WTC11 (cell line): ENCODE data around the gene STAT3. TPM values are rescaled to one million over a fixed set of nuclear protein-coding genes. Genes with fewer than 3 reads are reported as not detected.
"Not testable (repeated sequence)": the region's sequence is repeated elsewhere in the genome, so short reads cannot be mapped to it uniquely, and the experiment has no call there.

Source experiments
- ATAC-seq: fragments of 200-7000 bp; cut with Tn5 transposase; 2 replicates; pipeline ENCODE4 v1.10.0; 2021; ENCODE audit warnings: mild to moderate bottlenecking, moderate library complexity
- CTCF ChIA-PET: fragments of 300-600 bp; sonication (Branson Sonifier 250); formaldehyde crosslinking; loops from one replicate; lab custom pipeline; 2021; ENCODE audit warnings: antibody characterized with exemption; lab: Charles Lee
- POLR2A ChIA-PET: fragments of 350-600 bp; sonication (Branson Sonifier 250); formaldehyde crosslinking; loops from one replicate; lab custom pipeline; 2021; ENCODE audit warnings: antibody characterized with exemption; lab: Charles Lee
- DNase-seq: peaks from one replicate; pipeline ENCODE4 v3.0.0; 2021; ENCODE audit warnings: low spot score
- H3K27ac Mint-ChIP-seq: 2 replicates; pipeline ENCODE4 v1.8.0; 2021; ENCODE audit warnings: mixed read lengths
- H3K27me3 Mint-ChIP-seq: 2 replicates; pipeline ENCODE4 v1.8.0; 2021; ENCODE audit warnings: low read depth, mild to moderate bottlenecking, moderate library complexity, mixed read lengths
- H3K36me3 Mint-ChIP-seq: 2 replicates; pipeline ENCODE4 v1.8.0; 2021; ENCODE audit warnings: mixed read lengths
- H3K4me1 Mint-ChIP-seq: 2 replicates; pipeline ENCODE4 v1.8.0; 2022; ENCODE audit warnings: mixed read lengths
- H3K4me3 Mint-ChIP-seq: 2 replicates; pipeline ENCODE4 v1.8.0; 2021; ENCODE audit warnings: mild to moderate bottlenecking, moderate library complexity, mixed read lengths
- H3K9me3 Mint-ChIP-seq: 2 replicates; pipeline ENCODE4 v1.8.0; 2021; ENCODE audit warnings: mixed read lengths
- JAZF1 ChIP-seq: fragments of 250-450 bp; sonication (Bioruptor Pico); IDR thresholded peaks from 2 replicates; pipeline ENCODE4 v1.9.0; 2021; ENCODE audit warnings: moderate library complexity, mild to moderate bottlenecking, inconsistent platforms
- SOX15 ChIP-seq: fragments of 250-450 bp; sonication (Bioruptor Pico); IDR thresholded peaks from 2 replicates; pipeline ENCODE4 v1.9.0; 2021; ENCODE audit warnings: mild to moderate bottlenecking
- ZMAT4 ChIP-seq: fragments of 250-450 bp; sonication (Bioruptor Pico); IDR thresholded peaks from 2 replicates; pipeline ENCODE4 v1.9.0; 2021; ENCODE audit warnings: mild to moderate bottlenecking
- total RNA-seq: library from RNA; stranded (reverse); gene quantifications from 3 replicates; pipeline ENCODE4 v1.2.3, GENCODE V29; 2021
- TF ChIP-seq, protein P1 (sequence below): sonication (generic); formaldehyde crosslinking; IDR thresholded peaks from 2 replicates; pipeline ENCODE4 v1.8.1; 2023; ENCODE audit warnings: mild to moderate bottlenecking, missing genetic modification reagents, moderate library complexity
- TF ChIP-seq, protein P2 (sequence below): sonication (generic); formaldehyde crosslinking; conservative IDR thresholded peaks from 2 replicates; pipeline ENCODE4 v1.8.1; 2022; ENCODE audit warnings: mild to moderate bottlenecking, missing genetic modification reagents
- TF ChIP-seq, protein P3 (sequence below): sonication (generic); formaldehyde crosslinking; IDR thresholded peaks from 2 replicates; pipeline ENCODE4 v1.8.1; 2022; ENCODE audit warnings: mild to moderate bottlenecking, moderate library complexity, missing genetic modification reagents
- TF ChIP-seq, protein P4 (sequence below): fragments of 250-450 bp; sonication (Bioruptor Pico); conservative IDR thresholded peaks from 2 replicates; pipeline ENCODE4 v1.9.0; 2021; ENCODE audit warnings: mild to moderate bottlenecking
- TF ChIP-seq, protein P5 (sequence below): sonication (generic); formaldehyde crosslinking; IDR thresholded peaks from 2 replicates; pipeline ENCODE4 v1.8.1; 2022; ENCODE audit warnings: missing genetic modification reagents, borderline replicate concordance

Gene STAT3
- total RNA-seq, 1 experiment from 2014 or later, result 98.0 TPM

- TF ChIP-seq, protein P1, sequence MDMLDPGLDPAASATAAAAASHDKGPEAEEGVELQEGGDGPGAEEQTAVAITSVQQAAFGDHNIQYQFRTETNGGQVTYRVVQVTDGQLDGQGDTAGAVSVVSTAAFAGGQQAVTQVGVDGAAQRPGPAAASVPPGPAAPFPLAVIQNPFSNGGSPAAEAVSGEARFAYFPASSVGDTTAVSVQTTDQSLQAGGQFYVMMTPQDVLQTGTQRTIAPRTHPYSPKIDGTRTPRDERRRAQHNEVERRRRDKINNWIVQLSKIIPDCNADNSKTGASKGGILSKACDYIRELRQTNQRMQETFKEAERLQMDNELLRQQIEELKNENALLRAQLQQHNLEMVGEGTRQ (CRISPR knock-in tag), result no peak
- TF ChIP-seq, protein P2, sequence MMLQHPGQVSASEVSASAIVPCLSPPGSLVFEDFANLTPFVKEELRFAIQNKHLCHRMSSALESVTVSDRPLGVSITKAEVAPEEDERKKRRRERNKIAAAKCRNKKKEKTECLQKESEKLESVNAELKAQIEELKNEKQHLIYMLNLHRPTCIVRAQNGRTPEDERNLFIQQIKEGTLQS (CRISPR knock-in tag), result no peak
- TF ChIP-seq ZMAT4 (CRISPR knock-in tag) (no peak), SOX15 (CRISPR knock-in tag) (no peak), JAZF1 (CRISPR knock-in tag) (no peak)
- TF ChIP-seq, protein P3, sequence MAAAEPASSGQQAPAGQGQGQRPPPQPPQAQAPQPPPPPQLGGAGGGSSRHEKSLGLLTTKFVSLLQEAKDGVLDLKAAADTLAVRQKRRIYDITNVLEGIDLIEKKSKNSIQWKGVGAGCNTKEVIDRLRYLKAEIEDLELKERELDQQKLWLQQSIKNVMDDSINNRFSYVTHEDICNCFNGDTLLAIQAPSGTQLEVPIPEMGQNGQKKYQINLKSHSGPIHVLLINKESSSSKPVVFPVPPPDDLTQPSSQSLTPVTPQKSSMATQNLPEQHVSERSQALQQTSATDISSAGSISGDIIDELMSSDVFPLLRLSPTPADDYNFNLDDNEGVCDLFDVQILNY (CRISPR knock-in tag), result no peak
- TF ChIP-seq, protein P4, sequence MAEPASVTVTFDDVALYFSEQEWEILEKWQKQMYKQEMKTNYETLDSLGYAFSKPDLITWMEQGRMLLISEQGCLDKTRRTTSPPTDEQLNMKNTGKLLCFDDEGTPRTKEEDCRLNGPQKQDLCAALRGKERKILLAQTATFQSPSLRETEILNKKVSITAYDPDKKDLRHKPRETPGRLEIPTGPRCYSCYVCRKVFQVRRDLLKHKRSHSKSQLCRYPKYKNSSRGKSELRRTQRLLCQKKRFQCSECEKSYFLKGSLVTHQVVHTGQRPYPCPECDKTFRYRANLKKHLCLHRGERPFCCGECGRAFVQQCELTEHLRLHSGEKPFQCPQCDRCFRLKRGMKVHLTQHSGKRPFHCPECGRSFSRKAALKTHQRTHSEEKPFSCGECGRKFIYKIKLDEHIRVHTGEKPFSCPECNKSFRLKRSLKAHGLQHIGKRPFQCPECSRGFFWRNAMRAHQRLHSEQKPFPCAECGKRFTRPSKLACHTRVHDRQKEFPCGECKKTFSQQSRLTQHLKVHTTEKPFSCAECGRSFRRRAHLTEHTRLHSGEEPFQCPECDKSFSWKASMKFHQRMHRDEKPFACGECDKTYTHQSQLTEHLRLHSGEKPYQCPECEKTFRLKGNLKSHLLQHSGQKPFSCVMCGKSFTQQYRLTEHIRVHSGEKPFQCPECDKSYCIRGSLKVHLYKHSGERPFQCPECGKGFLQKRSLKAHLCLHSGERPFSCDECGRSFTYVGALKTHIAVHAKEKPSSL (CRISPR knock-in tag), result no peak
- TF ChIP-seq, protein P5, sequence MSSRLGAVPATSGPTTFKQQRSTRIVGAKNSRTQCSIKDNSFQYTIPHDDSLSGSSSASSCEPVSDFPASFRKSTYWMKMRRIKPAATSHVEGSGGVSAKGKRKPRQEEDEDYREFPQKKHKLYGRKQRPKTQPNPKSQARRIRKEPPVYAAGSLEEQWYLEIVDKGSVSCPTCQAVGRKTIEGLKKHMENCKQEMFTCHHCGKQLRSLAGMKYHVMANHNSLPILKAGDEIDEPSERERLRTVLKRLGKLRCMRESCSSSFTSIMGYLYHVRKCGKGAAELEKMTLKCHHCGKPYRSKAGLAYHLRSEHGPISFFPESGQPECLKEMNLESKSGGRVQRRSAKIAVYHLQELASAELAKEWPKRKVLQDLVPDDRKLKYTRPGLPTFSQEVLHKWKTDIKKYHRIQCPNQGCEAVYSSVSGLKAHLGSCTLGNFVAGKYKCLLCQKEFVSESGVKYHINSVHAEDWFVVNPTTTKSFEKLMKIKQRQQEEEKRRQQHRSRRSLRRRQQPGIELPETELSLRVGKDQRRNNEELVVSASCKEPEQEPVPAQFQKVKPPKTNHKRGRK (CRISPR knock-in tag), result no peak
- TF ChIP-seq, all 79 proteins: peak for 0
- Mint-ChIP-seq H3K27me3 (no peaks in the 10 kb centered on the region; the same call in none of the 2 replicates), H3K4me1 (0 out of 2 replicates have a peak, but pooled peaks cover 2% of the 10 kb centered on the region), H3K36me3 (no peaks in the 10 kb centered on the region), H3K4me3 (no peak overlapping the region), H3K9me3 (no peaks in the 10 kb centered on the region), H3K27ac (no peak overlapping the region)
- CTCF ChIA-PET, result interaction anchor here (0.6 to 2.4 kb wide), 6 partner anchors 9 to 200 kb away, joined by 3 to 11 read pairs (median 4); no protein-coding TSS in a partner anchor
- DNase-seq (no peak), ATAC-seq (no peak)
- POLR2A ChIA-PET, result interaction anchor here (0.6 to 0.7 kb wide), 2 partner anchors 12 to 821 kb away, joined by 3 to 5 read pairs; no protein-coding TSS in a partner anchor
Observed at GRCh38 chr17:42301022-42301421, 87.2 kb downstream of the STAT3 start.

- H3K36me3 Mint-ChIP-seq, CTCF ChIA-PET, H3K9me3 Mint-ChIP-seq, H3K27ac Mint-ChIP-seq, DNase-seq, H3K27me3 Mint-ChIP-seq, H3K4me1 Mint-ChIP-seq, H3K4me3 Mint-ChIP-seq, POLR2A ChIA-PET: not testable (repeated sequence)
- ATAC-seq, result peak; percentile 39; the same call in 1 of the 2 replicates
Observed at GRCh38 chr17:42299913-42300312, 88.3 kb downstream of the STAT3 start.

DNA sequence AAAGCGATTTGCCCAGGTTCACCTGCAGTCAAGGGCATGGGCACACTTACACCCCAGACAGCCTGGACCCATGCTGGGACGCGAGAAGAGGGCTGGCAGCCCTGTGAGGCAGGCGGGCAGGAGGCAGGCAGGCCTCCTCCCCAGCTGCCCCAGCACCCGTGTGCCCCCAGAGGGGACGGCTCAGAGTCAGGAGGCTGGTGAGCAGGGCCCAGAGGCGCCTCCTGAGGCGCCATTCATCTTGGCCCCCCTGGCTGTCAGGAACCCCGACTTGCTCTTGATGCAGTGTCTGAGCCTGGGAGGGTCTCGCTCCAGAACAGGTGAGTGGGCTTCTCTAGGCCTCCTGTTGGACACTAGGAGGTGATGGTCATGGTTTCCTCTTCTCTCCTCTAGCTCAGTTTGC, 88.9 kb downstream of the STAT3 start:
- not testable (repeated sequence) for H3K4me3 Mint-ChIP-seq, ATAC-seq

GRCh38 chr17:42297775-42298174, 90.5 kb downstream of the STAT3 start:
- H3K27me3 Mint-ChIP-seq, H3K36me3 Mint-ChIP-seq, DNase-seq, H3K4me1 Mint-ChIP-seq, POLR2A ChIA-PET, H3K4me3 Mint-ChIP-seq, H3K9me3 Mint-ChIP-seq, H3K27ac Mint-ChIP-seq, ATAC-seq: not testable (repeated sequence)
- CTCF ChIA-PET, result interaction anchor here (2.0 kb wide), 1 partner anchor 76 kb away, joined by 6 read pairs; no protein-coding TSS in a partner anchor

More for the DNA sequence above, 88.9 kb downstream of the STAT3 start:
- H3K27ac Mint-ChIP-seq, H3K27me3 Mint-ChIP-seq, CTCF ChIA-PET, H3K9me3 Mint-ChIP-seq, H3K36me3 Mint-ChIP-seq, POLR2A ChIA-PET, DNase-seq, H3K4me1 Mint-ChIP-seq: not testable (repeated sequence)
